NOMO-1 treated with dmso at 0.1 percent for 144 hours (cell line): Measurements from ENCODE around the gene NT5C1B.
A peak's percentile ranks its signal among the peaks of the same experiment; 100 is the strongest.

Source experiments
- DNase-seq: peaks from one replicate; lab custom pipeline; 2025; ENCODE audit not compliant: unreplicated experiment; lab: John Stamatoyannopoulos, UW

The NT5C1B gene

DNA sequence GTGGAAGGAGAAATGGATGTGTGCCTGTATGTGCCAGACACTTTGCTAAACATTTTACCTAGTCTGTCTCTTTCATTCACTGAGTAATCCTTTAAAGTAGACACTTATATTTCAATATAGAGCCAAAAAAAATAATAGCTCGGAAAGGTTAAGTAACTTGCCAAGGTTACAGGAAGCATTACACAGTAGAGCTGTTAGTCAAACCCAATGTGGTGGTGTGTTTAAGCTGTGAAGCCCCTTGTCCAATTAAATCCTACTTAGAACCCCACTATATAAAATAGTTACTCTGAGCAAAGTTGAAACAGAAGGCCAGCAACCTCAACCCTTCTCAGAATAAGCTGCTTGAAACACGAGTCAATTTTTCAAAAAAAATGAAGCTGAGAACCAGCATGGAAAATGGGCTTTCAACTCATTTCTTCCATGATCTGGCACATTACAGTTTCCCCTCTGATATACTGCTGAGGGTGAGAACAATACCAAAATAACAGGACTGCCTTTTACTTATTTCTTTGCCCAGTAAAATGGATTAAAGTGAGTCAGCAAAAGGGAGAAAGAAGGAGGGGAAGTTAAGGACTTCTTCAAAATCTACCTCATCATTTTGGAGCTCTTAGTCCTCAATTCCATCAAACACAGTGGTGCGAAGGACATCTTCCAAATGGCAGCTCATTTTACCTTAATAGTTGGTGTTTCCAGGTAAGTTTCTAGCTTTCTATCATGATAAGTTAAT is 36.9 kb downstream of the NT5C1B start:
- DNase-seq, result no peak

DNA sequence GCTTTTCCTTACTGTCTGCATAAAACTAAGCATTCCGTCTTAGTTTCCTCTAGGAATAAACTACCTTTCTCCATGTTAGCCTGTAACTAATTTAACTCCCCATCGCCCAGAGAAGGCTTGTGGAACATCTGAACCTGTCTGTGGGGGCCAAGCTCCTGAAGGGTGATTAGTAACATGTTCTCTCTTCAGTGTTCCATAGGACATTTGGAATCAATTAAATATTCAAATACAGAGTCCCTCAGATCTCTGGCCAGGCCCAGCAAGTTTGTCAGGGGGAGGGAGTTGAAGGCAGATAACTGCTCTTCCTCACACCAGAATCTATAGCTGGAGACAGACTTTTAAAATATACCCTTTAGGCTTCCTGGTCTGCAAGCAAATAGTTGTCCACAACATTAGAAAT is 37.7 kb downstream of the NT5C1B start:
- no peak for DNase-seq

DNA sequence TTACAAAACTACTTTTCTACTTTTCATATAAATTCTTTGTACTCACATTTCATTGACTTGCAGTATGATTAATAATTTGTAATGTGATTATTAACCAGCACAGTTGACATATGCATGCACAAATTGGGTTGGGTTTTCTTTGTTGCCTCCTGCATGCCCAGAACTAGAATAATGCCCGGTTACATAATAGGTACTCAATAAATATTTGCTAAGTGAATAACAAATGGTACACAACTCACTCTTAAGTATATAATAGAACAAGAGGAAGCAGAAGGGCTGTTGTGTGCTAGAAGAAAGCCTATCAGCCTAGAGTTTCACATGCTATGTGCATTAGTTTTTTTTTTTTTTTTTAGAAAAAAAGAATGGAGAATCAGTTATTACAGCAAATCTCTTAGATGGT is 38.2 kb downstream of the NT5C1B start:
- DNase-seq, result no peak

DNA sequence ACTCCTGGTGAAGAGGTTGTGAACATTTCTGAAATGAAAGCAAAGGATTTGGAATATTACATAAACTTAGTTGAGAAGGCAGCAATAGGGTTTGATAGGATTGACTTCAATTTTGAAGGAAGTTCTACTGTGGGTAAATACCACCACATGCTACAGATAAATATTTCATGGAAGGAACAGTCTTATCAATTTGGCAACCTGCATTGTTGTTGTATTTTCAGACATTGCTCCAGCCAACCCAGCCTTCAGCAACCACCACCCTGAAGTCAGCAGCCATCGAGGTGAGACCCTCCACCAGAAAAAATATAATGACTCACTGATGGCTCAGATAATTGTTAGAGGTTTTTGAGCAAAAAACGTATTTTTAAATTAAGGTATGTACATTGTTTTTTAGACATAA is 38.9 kb downstream of the NT5C1B start:
- no peak for DNase-seq

DNA sequence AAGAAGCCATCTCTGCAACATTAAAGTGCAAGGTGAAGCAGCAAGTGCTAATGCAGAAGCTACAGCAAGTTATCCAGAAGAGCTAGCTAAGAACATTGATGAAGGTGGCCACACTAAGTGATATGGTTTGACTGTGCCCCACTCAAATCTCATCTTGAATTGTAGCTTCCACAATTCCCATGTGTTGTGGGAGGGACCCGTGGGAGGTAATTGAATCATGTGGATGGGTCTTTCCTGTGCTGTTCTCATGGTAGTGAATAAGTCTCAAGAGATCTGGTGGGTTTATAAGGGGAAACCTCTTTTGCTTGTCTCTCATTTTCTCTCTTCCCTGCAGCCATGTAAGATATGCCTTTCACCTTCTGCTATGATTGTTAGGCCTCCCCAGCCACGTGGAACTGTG is 40.3 kb downstream of the NT5C1B start:
- no peak for DNase-seq

DNA sequence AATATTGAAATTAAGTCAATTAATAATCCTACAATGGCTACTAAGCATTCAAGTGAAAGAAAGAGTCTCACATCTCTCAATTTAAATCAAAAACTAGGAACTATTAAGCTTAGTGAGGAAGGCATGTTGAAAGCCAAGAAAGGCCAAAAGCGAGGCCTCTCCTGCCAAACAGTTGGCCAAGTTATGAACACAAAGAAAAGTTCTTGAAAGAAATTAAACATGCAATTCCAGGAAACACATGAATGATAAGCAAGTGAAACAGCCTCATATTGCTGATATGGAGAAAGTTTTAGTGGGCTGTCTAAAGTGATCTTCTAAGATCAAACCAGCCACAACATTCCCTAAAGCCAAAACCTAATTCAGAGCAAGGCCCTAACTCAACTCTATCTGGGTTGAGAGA is 40.7 kb downstream of the NT5C1B start:
- DNase-seq, result no peak

DNA sequence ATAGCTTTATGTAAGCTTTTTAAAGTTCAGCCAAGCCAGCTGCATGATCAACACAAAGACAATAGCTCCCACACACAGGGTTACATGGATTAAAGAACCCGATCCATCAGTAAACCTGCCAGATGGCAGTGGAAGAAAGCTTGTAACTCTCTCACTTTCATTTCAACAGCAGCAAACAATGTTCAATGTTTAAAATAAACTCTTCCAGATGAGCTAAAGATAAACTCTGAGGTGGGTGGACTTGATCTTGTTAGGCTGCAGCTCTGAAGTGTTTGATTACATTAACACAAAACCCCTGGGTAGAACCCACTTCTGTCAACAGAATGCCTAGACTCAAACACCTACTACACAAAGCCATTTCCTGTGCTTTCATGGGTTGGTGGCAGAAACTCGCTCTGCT is 42.8 kb downstream of the NT5C1B start:
- DNase-seq, result no peak

DNA sequence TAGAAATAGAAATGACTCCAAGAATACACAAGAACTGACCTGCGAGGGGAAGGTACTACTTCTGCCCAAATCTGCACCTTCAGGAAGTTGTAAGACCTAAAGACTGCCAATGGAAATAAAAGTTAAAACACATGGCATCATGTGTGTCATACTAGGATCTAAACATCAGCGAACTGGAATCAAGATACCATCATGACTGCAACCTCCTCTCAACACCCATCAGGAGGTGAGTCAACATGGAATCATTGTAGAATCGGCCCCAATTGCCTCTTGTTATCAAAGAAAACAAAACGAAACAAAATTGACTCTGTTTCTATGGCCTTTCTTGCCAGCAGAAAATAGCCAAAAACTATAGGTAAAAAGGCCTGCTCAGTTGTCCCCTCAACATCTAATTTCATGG is 44.0 kb downstream of the NT5C1B start:
- DNase-seq, result no peak

DNA sequence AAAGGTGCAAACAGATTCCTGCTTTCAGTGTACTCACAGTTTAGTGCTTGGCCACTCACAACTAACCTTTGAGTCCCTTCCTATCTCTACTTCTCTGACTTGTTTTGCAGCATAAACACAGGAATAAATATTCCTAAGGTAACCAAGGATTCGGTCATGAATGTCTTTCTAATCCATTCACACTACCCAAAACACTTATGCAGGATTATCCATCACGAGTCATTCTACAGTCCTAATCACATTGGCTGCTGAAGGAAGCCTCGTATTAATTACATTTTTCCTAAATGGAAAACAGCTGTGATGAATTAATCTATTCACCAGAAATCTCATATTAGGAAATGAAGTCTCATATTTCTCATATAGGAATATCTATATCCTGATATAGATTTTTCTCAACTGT is 45.2 kb downstream of the NT5C1B start:
- DNase-seq, result no peak

DNA sequence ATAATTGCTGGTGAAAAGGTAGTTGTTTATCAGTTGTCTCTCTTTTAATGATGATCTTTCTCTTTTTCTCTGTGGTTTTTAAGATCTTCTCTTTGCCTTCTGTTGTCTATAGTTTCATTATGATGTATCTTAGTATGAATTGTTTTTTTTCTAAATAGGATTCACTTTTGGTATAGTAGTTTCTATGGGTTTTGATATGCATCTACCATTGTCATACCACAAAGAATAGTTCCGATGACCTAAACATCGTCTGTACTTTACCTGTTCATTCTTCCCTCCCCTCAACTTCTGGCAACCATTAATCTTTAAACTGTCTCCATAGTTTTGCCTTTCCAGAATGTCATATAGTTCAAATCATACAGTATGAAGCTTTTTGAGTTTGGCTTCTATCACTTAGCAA is 48.5 kb downstream of the NT5C1B start:
- no peak for DNase-seq

DNA sequence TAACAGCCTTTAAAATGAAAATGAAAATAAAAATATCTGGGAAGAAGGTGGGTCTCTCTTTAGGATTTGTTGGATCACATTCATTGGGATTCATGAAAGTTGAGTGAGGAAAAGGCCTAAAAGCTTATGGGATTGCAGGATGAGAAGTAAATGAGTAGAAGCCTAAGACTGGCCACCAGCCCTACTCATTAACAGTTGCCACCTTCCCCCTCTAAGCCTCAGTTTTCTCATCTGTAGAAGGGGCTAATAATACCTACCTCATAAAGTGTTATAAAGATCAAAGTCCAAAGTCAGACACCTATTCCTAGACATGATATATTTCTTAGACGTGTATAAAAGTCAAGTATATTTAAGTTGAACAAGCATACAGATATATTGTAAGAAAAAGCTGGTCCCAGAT is 52.7 kb downstream of the NT5C1B start:
- no peak for DNase-seq

DNA sequence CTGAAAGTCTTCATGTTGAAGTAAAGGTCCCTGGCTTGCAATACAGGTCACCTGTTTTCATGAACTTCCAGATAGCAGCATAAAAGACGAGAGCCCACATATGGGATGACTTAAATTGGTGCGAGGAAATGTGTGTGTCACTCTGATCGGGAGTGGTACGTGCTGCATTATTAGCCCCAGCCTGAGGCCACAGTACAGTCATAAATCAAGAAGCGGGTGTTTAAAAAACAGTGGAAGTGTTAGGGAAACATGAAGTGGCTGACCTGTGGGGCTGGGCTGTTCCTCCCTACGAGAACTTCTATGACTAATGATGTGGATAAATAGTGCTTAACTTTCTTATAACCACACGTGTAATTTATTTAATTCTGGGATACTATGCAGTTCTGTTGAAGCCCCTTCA is 53.3 kb downstream of the NT5C1B start:
- DNase-seq, result no peak

DNA sequence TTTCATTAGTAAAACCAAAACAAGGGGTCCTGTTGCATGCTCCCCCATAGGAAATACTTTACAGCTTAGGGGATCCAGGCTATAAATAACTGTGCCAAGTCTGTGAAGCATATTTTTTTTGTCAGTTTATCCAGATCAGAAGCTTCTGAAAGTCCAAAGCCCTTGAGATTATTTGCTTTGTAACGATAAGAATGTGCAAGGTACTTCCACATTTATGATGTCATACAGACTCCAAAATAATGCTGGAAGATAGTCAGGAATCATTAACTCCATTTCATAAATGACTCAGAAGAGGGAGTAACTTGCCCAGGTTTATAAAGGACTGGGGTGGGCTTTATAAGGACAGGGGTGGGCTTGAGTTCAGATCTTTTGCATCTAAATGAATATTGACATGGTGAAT is 58.2 kb downstream of the NT5C1B start:
- DNase-seq, result no peak

DNA sequence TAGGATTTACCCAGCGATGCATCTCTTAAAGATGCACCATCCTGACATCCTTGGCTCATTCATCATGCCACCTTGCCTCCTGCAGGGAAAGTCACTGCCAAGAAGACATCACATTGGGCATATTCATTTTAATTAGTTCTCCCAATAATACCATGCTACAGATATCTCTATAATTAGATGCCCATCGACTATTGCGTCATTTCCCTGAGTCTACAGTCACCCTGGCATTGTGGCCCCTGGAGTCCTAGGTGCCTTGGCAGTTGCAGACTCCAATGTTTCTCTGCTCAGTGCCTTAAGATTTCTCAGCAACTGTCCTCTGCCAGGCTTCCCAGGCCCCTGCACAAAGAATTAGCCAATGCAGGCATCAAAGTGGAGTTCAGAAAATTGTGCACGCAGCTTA is 61.5 kb downstream of the NT5C1B start:
- DNase-seq, result no peak

DNA sequence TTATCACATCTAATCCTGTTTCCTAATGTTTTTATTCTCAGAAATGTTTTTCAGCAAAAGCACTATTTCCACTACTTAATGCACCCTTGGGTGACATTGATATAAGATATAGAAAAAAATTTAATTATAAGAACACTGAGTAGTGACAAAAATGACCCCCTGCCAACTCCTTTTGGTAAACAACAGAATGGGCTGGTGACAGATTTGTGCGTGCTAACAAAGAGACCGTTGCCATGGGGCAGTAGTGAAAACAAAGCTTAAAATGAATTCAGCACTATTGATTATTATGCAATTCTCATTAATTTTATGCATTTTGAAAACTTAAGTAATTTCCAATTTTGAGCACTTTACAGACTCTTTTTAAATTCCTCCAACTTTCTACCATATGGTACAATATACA is 62.0 kb downstream of the NT5C1B start:
- no peak for DNase-seq

DNA sequence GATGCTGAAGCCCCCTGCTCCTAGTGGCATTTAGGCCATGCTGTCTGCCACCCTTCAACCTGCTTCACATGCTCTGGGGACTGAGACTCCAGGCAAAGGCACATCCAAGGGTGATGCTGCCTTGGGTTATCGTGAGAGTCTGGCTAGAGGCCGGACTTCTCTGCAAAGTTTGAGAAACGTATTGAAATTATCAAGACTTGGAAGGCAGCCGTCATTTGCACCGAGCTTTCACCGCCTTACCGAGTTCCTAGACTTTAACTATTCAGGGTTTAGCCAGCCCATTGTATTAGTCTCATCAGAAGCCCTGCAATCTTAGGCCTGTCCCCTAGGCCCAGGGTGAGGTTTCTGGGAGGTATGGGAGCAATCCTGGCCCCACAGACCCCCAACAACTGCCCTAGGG is 62.9 kb downstream of the NT5C1B start:
- no peak for DNase-seq

DNA sequence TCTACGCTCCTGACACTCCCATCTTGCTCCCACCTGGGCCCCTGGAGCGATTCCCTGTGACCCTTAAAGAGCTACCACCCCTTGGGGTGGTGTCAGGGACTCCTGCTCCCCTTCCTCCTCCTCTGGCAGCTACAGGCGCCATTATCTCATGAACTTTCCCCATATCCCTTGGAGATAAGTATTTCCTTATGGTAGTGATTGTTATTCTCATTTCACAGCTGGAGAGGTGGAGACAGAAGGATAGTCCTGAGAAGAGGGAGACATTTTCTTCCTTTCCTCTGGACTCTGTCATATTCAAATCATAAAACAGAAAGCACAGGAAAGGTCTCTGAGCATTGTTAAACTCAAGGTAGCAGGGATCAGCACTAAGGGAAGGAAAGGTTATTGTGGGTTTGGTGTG is 63.5 kb downstream of the NT5C1B start:
- no peak for DNase-seq

DNA sequence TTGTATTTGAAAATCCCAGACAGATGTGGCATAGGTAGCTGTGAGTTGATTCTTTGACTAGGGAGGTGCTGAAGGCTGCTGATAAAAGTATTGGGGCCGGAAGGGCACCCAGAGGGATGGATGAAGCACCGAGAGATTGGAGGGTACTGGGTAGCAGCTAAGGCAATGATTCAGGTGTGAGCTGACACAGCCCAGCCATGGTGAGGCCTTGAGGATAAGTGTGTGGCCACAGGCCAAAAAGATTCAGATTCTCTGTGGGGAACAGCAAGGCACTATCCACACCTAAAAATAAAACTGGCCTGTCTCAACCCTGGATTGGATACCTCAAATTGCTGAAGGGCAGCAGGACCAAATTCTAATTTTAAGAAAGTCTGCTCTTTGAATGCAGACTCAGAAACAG is 64.1 kb downstream of the NT5C1B start:
- DNase-seq, result no peak

DNA sequence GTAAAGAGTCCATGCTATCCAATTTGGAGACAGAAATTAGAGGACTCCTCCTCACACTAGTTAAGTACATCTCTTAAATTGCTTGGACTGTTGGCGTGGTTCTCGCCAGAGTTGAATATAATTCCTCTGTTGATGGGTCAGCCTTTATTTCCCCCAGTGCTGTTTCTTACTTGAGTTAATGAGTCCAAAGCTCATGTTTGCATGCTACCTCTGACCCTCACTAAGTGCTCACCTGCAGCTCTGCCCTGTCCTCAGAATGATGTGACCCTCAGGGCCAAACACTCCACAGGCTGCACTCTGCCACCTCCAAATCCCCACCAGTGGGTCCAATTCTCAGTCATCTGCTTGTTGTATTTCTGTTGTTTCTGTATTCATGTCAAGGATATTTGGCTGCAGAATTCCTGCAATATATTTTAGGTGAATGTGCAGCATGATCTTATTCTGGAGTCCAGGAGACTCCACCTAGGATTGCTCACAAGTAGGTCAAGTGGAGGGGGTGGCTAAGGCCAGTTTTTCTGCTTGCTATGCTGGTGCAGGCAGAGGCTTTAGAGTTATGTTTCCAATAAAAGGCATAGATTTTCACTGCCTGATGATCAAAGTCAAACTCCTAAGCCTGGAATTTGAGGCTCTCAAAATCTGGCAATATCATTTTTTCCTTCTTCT is 66.8 kb downstream of the NT5C1B start:
- no peak for DNase-seq

DNA sequence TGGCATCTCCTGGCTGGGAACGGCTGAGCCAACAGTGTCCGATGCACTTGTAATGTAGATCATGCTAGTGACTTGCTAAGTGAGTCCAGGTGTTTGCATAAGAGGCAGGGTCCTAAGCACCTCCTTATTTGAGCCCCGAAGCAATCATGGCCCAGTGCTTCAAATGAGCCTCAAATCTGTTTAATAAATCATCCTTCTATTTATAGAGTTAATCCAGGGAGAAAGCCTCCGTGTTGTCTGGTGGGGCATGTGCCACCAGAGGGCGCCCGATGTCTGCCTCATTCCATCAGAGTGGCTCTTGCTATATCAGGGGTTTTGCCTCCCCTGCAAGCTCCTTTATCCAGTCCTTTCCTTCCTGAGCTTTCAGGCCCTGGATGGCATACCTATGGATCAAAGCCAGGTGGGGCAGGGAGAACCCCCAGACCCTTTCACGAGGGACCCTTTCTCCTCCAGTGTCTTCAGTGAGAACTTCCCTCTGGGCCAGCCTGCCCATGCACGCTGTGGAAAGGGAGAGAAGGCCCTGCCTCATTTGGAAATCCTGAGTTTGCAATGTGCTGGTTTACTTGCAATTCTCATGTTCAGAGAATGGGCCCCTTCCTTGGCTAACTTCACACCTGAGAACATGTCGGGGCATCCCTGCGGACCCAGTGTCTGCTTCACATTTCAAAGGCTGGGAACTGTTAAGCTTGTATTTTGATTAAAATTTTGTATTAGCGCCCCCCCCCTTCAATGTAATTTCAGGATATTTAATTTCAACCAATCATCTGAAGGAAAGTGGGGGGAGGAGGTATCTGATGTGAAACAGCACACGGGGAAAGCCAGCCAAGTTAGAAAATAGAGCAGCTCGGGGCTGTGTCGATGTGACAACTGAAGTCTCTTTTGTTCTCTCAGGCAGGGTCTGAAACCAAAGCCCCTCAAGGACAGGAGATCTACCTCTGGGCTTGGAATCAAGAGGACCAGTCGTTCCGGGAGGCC is 68.6 kb downstream of the NT5C1B start:
- DNase-seq, result peak; percentile 3

DNA sequence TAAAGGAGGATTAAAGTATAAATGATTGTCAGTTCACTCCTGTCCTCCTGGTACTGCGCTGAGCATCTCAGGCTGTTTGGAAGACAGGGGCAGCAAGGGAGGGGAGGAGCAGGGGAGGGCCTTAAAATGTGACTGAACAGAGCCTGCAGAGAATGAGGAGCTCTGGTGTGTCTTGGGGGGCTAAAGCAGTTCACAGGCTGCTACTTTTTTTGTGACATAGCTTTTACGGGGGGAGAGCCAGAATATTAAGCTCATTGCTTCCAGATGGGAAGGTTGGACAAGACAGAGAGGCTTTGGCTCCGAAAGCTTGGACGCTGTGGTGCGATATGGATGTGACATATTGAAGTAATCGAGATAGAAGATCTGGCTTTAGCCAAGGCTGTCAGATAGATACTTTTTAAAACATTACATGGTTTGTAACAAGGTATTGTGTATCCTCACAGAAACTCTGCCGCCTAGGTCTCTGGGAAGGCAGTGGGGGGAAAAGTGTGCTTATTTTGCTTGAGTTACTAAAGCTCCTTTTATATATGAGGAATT is 69.4 kb downstream of the NT5C1B start:
- no peak for DNase-seq
